B cell (primary cell): Measurements from ENCODE around the gene PTX4. TPM values are rescaled to one million over a fixed set of nuclear protein-coding genes. Genes with fewer than 3 reads are reported as not detected.

Experiments
- ATAC-seq: fragments of 200-7000 bp; cut with Tn5 transposase; one replicate; pipeline ENCODE4 v1.10.0; 2021; ENCODE audit warnings: low read depth, mild to moderate bottlenecking, moderate number of reproducible peaks, moderate library complexity
- CTCF ChIA-PET: fragments of 350-600 bp; sonication (Branson Sonifier 250); formaldehyde crosslinking; loops from one replicate; lab custom pipeline; 2021; ENCODE audit warnings: antibody characterized with exemption, inconsistent platforms; lab: Charles Lee
- POLR2A ChIA-PET: fragments of 350-600 bp; sonication (Branson Sonifier 250); formaldehyde crosslinking; loops from one replicate; lab custom pipeline; 2021; ENCODE audit warnings: antibody characterized with exemption; lab: Charles Lee
- DNase-seq: peaks from one replicate; pipeline ENCODE4 v3.0.0; 2013
- H2AFZ ChIP-seq: 2 replicates; pipeline ENCODE4 v1.6.1; 2012; ENCODE audit warnings: mild to moderate bottlenecking, low read depth, low read length; ENCODE audit not compliant: insufficient read depth, poor library complexity, severe bottlenecking
- H3K27ac ChIP-seq, 2 donors: 1 replicate in 1 of 2; 2 replicates in 1 of 2; pipeline ENCODE4 v1.5.1; 2012 to 2013; ENCODE audit warnings: low read length in 2 of 2, mild to moderate bottlenecking in 2 of 2, moderate library complexity in 1 of 2
- H3K27me3 ChIP-seq, 4 experiments: fragments of 200-600 bp in 1 of 4; sonication (generic) in 1 of 4; replicated peaks in 1 of 4; 1 replicate in 2 of 4; 2 replicates in 2 of 4; pipeline versions ENCODE4 v1.6.1 to v1.7.0; 2013 to 2016; ENCODE audit warnings: low read length in 3 of 4, mild to moderate bottlenecking in 2 of 4, mixed read lengths in 1 of 4, moderate library complexity in 1 of 4; ENCODE audit not compliant: insufficient read depth in 4 of 4, control insufficient read depth in 3 of 4; ENCODE audit errors: control extremely low read depth in 1 of 4
- H3K36me3 ChIP-seq, 2 experiments: replicated peaks in 1 of 2; 1 replicate in 1 of 2; 2 replicates in 1 of 2; pipeline versions ENCODE4 v1.6.1 to v1.7.1; 2013; ENCODE audit warnings: low read length in 1 of 2; ENCODE audit not compliant: insufficient read depth in 2 of 2, control insufficient read depth in 1 of 2; ENCODE audit errors: control extremely low read depth in 1 of 2, extremely low read depth in 1 of 2
- H3K4me1 ChIP-seq, 2 donors: fragments of 200-600 bp in 1 of 2; sonication (generic) in 1 of 2; 1 replicate in 1 of 2; 2 replicates in 1 of 2; pipeline versions ENCODE4 v1.5.1 to v1.6.1; 2013 to 2017; ENCODE audit warnings: low read length in 2 of 2; ENCODE audit not compliant: control insufficient read depth in 2 of 2, insufficient read depth in 2 of 2
- H3K4me2 ChIP-seq: replicated peaks from 2 replicates; pipeline ENCODE3; 2012; ENCODE audit warnings: mild to moderate bottlenecking, low read depth, low read length; ENCODE audit not compliant: poor library complexity, severe bottlenecking
- H3K4me3 ChIP-seq, 5 experiments: fragments of 200-600 bp in 1 of 5; sonication (generic) in 1 of 5; 1 replicate in 3 of 5; 2 replicates in 2 of 5; pipeline versions ENCODE4 v1.5.1 to v1.7.0; 2011 to 2016; ENCODE audit warnings: low read length in 4 of 5, mild to moderate bottlenecking in 4 of 5, low read depth in 2 of 5, control low read depth in 1 of 5, moderate library complexity in 1 of 5; ENCODE audit not compliant: insufficient read depth in 1 of 5; ENCODE audit errors: control extremely low read depth in 1 of 5, extremely low read depth in 1 of 5
- H3K79me2 ChIP-seq: fragments of 200-600 bp; sonication (generic); one replicate; pipeline ENCODE4 v1.6.0; 2016; ENCODE audit warnings: low read length; ENCODE audit not compliant: control insufficient read depth, insufficient read depth
- H3K9ac ChIP-seq: fragments of 200-600 bp; sonication (generic); 2 replicates; pipeline ENCODE4 v1.6.1; 2017; ENCODE audit warnings: mild to moderate bottlenecking, low read length, moderate library complexity
- H3K9me3 ChIP-seq, 3 donors: one replicate each; pipeline versions ENCODE4 v1.6.1 to v1.7.1; 2013; ENCODE audit warnings: low read length in 2 of 3; ENCODE audit not compliant: control insufficient read depth in 2 of 3, insufficient read depth in 1 of 3; ENCODE audit errors: control extremely low read depth in 1 of 3
- H4K20me1 ChIP-seq: 2 replicates; pipeline ENCODE4 v1.6.0; 2012; ENCODE audit warnings: mild to moderate bottlenecking, low read length; ENCODE audit not compliant: insufficient read depth, control insufficient read depth, poor library complexity, severe bottlenecking
- H3K27ac Mint-ChIP-seq: one replicate; pipeline ENCODE4 v1.8.0; 2021; ENCODE audit warnings: mixed read lengths
- H3K27me3 Mint-ChIP-seq: one replicate; pipeline ENCODE4 v1.8.0; 2021; ENCODE audit warnings: mixed read lengths
- H3K4me1 Mint-ChIP-seq: one replicate; pipeline ENCODE4 v1.8.0; 2021; ENCODE audit warnings: mixed read lengths
- H3K4me3 Mint-ChIP-seq: one replicate; pipeline ENCODE4 v1.8.0; 2021; ENCODE audit warnings: mixed read lengths
- H3K9me3 Mint-ChIP-seq: one replicate; pipeline ENCODE4 v1.8.0; 2022; ENCODE audit warnings: mixed read lengths; ENCODE audit not compliant: insufficient read depth
- CTCF ChIP-seq: fragments of 200-600 bp; IDR thresholded peaks from one replicate; pipeline ENCODE4 v1.8.0; 2022; ENCODE audit warnings: antibody characterized with exemption, mild to moderate bottlenecking
- EZH2 ChIP-seq: IDR thresholded peaks from 2 replicates; pipeline ENCODE4 v1.6.1; 2012; ENCODE audit warnings: borderline replicate concordance, low read depth, mild to moderate bottlenecking, moderate library complexity, low read length; ENCODE audit not compliant: insufficient read depth, poor library complexity, severe bottlenecking
- whole genome bisulfite sequencing: methylation state at CpG from one replicate; pipeline ENCODE4 v1.1.5; 2013; ENCODE audit warnings: missing lambda C conversion rate; ENCODE audit not compliant: insufficient coverage; 5-methylcytosine and 5-hydroxymethylcytosine counted together
- intact Hi-C: fragments of 100-400 bp; cut with micrococcal nuclease; formaldehyde crosslinking; loops from one replicate; pipeline ENCODE4 v1.10.0; 2022
- polyA plus RNA-seq: library from polyadenylated mRNA; depleted of rRNA; stranded (reverse); fragments of >200 nt; gene quantifications from 2 replicates; pipeline ENCODE4 v1.2.3, GENCODE V29; 2012
- total RNA-seq, 2 donors: library from RNA; stranded (reverse); fragments of 120-200 nt in 1 of 2; gene quantifications; 1 replicate in 1 of 2; 2 replicates in 1 of 2; pipeline versions ENCODE4 v1.2.3 to v1.2.4, GENCODE V29; 2013 to 2022

The PTX4 gene
- total and polyA plus RNA-seq, 2 donors (not counting 1 experiment from before 2014, with no cell fraction given): 0.33 TPM; not detected in 1

GRCh38 chr16:1486551-1487390 lies 2.0 kb downstream of the PTX4 start:
- Histone ChIP-seq H3K4me3 (no peak overlapping the region), H3K27ac (no peak overlapping the region), H3K9me3 (peaks cover 0 to 3% (median 0%) of the 10 kb centered on the region in 3 donors), H3K9ac (no peak overlapping the region), H3K36me3 (no peaks in the 10 kb centered on the region), H3K27me3 (no peaks in the 10 kb centered on the region), H2AFZ (no peak overlapping the region), H3K4me1 (peaks cover 3 to 9% of the 10 kb centered on the region in 2 donors), H3K4me2 (no peak overlapping the region), H4K20me1 (no peaks in the 10 kb centered on the region), H3K79me2 (peaks cover 5% of the 10 kb centered on the region)
- ATAC-seq (no peak), DNase-seq (no peak)
- Mint-ChIP-seq H3K4me1 (peaks cover 9% of the 10 kb centered on the region), H3K27me3 (no peaks in the 10 kb centered on the region), H3K4me3 (no peak overlapping the region), H3K27ac (no peak overlapping the region), H3K9me3 (no peaks in the 10 kb centered on the region)
- intact Hi-C loops: no loop called here
- POLR2A ChIA-PET: no interaction called here
- no peak for TF ChIP-seq EZH2
- TF ChIP-seq CTCF: no peak
- 93% methylated on average over 33 of the region's 33 CpGs for WGBS
- CTCF ChIA-PET: no interaction called here

DNA sequence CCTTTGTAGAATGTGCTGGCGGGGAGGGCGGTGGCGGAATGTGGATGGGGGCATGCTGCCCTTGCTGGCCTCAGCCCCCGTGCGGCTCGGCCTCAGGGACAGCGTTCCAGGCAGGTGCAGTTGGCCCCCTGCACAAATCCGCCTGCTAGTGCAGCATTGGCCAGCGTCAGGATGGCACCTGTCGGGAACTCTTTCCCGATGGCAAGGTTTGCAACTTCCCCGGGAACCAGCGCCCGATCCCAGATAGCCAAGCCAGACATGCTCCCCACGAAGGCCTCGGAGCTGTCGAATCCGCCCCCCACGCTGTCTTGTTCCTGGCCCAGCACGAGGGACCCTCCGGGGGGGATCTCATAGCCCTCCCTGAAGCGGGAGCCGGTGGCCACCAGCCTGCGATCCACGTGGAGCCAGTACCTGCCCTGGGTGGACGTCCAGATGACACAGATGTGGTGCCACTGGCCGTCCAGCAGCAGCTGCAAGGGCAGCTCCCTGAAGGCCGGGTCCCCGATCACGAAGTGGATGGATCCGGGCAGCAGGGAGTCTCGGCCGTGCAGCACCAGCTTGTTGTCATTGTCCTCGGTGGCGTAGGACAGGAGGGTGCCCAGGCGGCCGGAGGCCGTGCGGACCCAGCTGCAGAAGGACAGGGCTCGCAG lies 2.8 kb downstream of the PTX4 start:
- ATAC-seq (no peak), DNase-seq (no peak)
- Histone ChIP-seq H3K27ac (no peak overlapping the region), H3K36me3 (no peaks in the 10 kb centered on the region), H3K79me2 (no peaks in the 10 kb centered on the region), H3K27me3 (no peaks in the 10 kb centered on the region), H3K9ac (no peak overlapping the region), H2AFZ (no peak overlapping the region), H3K4me1 (peaks cover 11 to 17% of the 10 kb centered on the region in 2 donors), H3K4me2 (no peak overlapping the region), H4K20me1 (no peaks in the 10 kb centered on the region), H3K4me3 (no peak overlapping the region), H3K9me3 (peaks cover 0 to 11% (median 0%) of the 10 kb centered on the region in 3 donors)
- WGBS: 96% methylated on average over 39 of the region's 40 CpGs
- intact Hi-C loops: no loop called here
- Mint-ChIP-seq H3K27me3 (no peaks in the 10 kb centered on the region), H3K4me3 (no peak overlapping the region), H3K4me1 (peaks cover 16% of the 10 kb centered on the region), H3K27ac (no peak overlapping the region), H3K9me3 (no peaks in the 10 kb centered on the region)
- no peak for TF ChIP-seq EZH2
- no peak for TF ChIP-seq CTCF
- POLR2A ChIA-PET: interaction anchor here (0.7 kb wide), 1 partner anchor 182 kb away, joined by 3 read pairs; no protein-coding TSS in a partner anchor
- CTCF ChIA-PET: no interaction called here
